ENCODE measurements around the gene PAPSS1.

PAPSS1 gene

GRCh38 chr4:107658400-107659336 lies 61.4 kb downstream of the PAPSS1 start:
- TF ChIP-seq CTCF (IDR thresholded peaks at IDR 0.05) = no peak

GRCh38 chr4:107655289-107655688 lies 64.7 kb downstream of the PAPSS1 start:
- no peak for TF ChIP-seq CTCF (IDR thresholded peaks at IDR 0.05)

- TF ChIP-seq CTCF (IDR thresholded peaks at IDR 0.05) = peak; percentile 48; the same call in 1 of the 2 replicates
Measured at GRCh38 chr4:107654694-107655093, 65.3 kb downstream of the PAPSS1 start.

GRCh38 chr4:107650251-107650650 lies 69.8 kb downstream of the PAPSS1 start:
- no peak for TF ChIP-seq CTCF (IDR thresholded peaks at IDR 0.05)

- no peak for TF ChIP-seq CTCF (IDR thresholded peaks at IDR 0.05)
Measured at GRCh38 chr4:107648178-107648991, 71.6 kb downstream of the PAPSS1 start.

- no peak for TF ChIP-seq CTCF (IDR thresholded peaks at IDR 0.05)
Measured at GRCh38 chr4:107647591-107647990, 72.4 kb downstream of the PAPSS1 start.

GRCh38 chr4:107645604-107646003 lies 74.4 kb downstream of the PAPSS1 start:
- no peak for TF ChIP-seq CTCF (IDR thresholded peaks at IDR 0.05)

All from LNCAP (cell line).